ENCODE measurements around the gene LIPT2.

LIPT2 gene

DNA sequence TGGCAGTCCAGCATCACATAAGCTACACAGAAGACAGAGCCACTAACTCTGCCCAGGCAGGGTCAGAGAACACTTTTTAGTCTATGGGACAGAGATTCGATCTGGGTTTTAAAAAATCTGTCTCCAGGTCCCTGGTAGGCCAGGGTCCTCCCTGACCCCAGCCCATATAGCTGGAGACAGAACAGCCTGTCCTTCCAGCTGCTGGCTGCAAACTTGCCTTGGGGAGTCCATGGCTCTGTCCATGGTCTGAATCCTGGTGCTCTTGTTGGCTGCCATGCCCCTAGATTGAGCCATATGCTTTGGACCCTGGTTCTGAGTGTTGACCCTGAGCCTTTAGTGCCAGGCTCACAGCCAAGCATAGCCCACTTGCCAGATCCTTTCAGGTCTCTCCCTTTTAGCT, 13.3 kb upstream of the LIPT2 start:
- H3K27ac ChIP-seq (ENCODE audit: extremely low read depth, low read depth, low read length): no peak overlapping the region
- H3K36me3 ChIP-seq (ENCODE audit: control insufficient read depth in 2 of 2, insufficient read depth in 1 of 2, low read length in 2 of 2): no peaks in the 10 kb centered on the region
- ChIA-PET POLR2A (no interaction called here), CTCF (no interaction called here)
- TF ChIP-seq ZNF76 (tag by site-specific recombination; IDR thresholded peaks at IDR 0.05; ENCODE audit: borderline replicate concordance, low read depth) (no peak), ZNF138 (tag by site-specific recombination; IDR thresholded peaks at IDR 0.05; ENCODE audit: borderline replicate concordance) (no peak), REST (tag by site-specific recombination; IDR thresholded peaks at IDR 0.05) (peak; percentile 88)
- no peaks in the 10 kb centered on the region for H3K4me1 ChIP-seq (ENCODE audit: control insufficient read depth, insufficient read depth, low read length)
- no peak overlapping the region for H3K4me3 ChIP-seq (ENCODE audit: low read depth, low read length)
- no peaks in the 10 kb centered on the region for H3K9me3 ChIP-seq (ENCODE audit: control insufficient read depth, insufficient read depth, low read depth, low read length)

- Histone ChIP-seq H3K4me3 (ENCODE audit: low read depth, low read length) (no peak overlapping the region), H3K4me1 (ENCODE audit: control insufficient read depth, insufficient read depth, low read length) (no peaks in the 10 kb centered on the region), H3K9me3 (ENCODE audit: control insufficient read depth, insufficient read depth, low read depth, low read length) (no peaks in the 10 kb centered on the region), H3K27ac (ENCODE audit: extremely low read depth, low read depth, low read length) (no peak overlapping the region), H3K36me3 (ENCODE audit: control insufficient read depth in 2 of 2, insufficient read depth in 1 of 2, low read length in 2 of 2) (no peaks in the 10 kb centered on the region)
- TF ChIP-seq ZIC2 (tag by site-specific recombination; IDR thresholded peaks at IDR 0.05): no peak
- no peak for TF ChIP-seq OSR2 (tag by site-specific recombination; IDR thresholded peaks at IDR 0.05)
- no peak for TF ChIP-seq ZNF18 (tag by site-specific recombination; IDR thresholded peaks at IDR 0.05)
- TF ChIP-seq ZNF155 (tag by site-specific recombination; IDR thresholded peaks at IDR 0.05): no peak
- no peak for TF ChIP-seq SP3 (tag by site-specific recombination; IDR thresholded peaks at IDR 0.05)
- no peak for TF ChIP-seq ZNF558 (tag by site-specific recombination; IDR thresholded peaks at IDR 0.05)
- TF ChIP-seq CTCF (tag by site-specific recombination; IDR thresholded peaks at IDR 0.05): no peak
- no peak for TF ChIP-seq ZNF10 (tag by site-specific recombination; IDR thresholded peaks at IDR 0.05)
- no peak for TF ChIP-seq ZBTB17 (tag by site-specific recombination; IDR thresholded peaks at IDR 0.05)
- TF ChIP-seq ZNF146 (tag by site-specific recombination; IDR thresholded peaks at IDR 0.05): no peak
- no peak for TF ChIP-seq ZNF677 (tag by site-specific recombination; IDR thresholded peaks at IDR 0.05)
- TF ChIP-seq ZNF223 (tag by site-specific recombination; IDR thresholded peaks at IDR 0.05): no peak
- TF ChIP-seq ZNF76 (tag by site-specific recombination; IDR thresholded peaks at IDR 0.05; ENCODE audit: borderline replicate concordance, low read depth): no peak
- TF ChIP-seq HOXC10 (CRISPR knock-in tag; IDR thresholded peaks at IDR 0.05): no peak
- TF ChIP-seq ZNF302 (tag by site-specific recombination; IDR thresholded peaks at IDR 0.05; ENCODE audit: low read depth): no peak
- TF ChIP-seq ZNF423 (tag by site-specific recombination; IDR thresholded peaks at IDR 0.05): no peak
- no peak for TF ChIP-seq ZNF776 (tag by site-specific recombination; IDR thresholded peaks at IDR 0.05; ENCODE audit: borderline replicate concordance)
- TF ChIP-seq ZNF624 (tag by site-specific recombination; IDR thresholded peaks at IDR 0.05): no peak
- no peak for TF ChIP-seq IKZF3 (tag by site-specific recombination; IDR thresholded peaks at IDR 0.05)
- TF ChIP-seq ZNF785 (tag by site-specific recombination; IDR thresholded peaks at IDR 0.05): no peak
- POLR2A ChIA-PET: no interaction called here
- CTCF ChIA-PET: no interaction called here
These were observed 12.4 kb upstream of the LIPT2 start for GRCh38 chr11:74505911-74506310.

Measured in HEK293 (cell line).